ENCODE data around the gene SCN3B.
A peak's percentile ranks its signal among the peaks of the same experiment; 100 is the strongest.
"Not testable (repeated sequence)": the region's sequence is repeated elsewhere in the genome, so short reads cannot be mapped to it uniquely, and the experiment has no call there.

The SCN3B gene

GRCh38 chr11:123677510-123677909 lies 23.1 kb upstream of the SCN3B start:
- no peak overlapping the region for H3K27ac Mint-ChIP-seq

GRCh38 chr11:123674297-123674696 lies 19.9 kb upstream of the SCN3B start:
- peaks cover 27% of the 10 kb centered on the region for H3K27me3 Mint-ChIP-seq
- no peaks in the 10 kb centered on the region for H3K36me3 Mint-ChIP-seq
- no peak for ATAC-seq
- H3K4me1 Mint-ChIP-seq, result no peaks in the 10 kb centered on the region
- H3K27ac Mint-ChIP-seq, result no peak overlapping the region
- H3K4me3 Mint-ChIP-seq, result no peak overlapping the region
- H3K9me3 Mint-ChIP-seq, result no peaks in the 10 kb centered on the region

More at GRCh38 chr11:123677510-123677909, 23.1 kb upstream of the SCN3B start:
- Mint-ChIP-seq H3K27me3 (peaks cover 39% of the 10 kb centered on the region), H3K4me1 (no peaks in the 10 kb centered on the region), H3K4me3 (no peak overlapping the region), H3K36me3 (no peaks in the 10 kb centered on the region), H3K9me3 (no peaks in the 10 kb centered on the region)
- no peak for ATAC-seq

- H3K27me3 Mint-ChIP-seq, result peaks cover 27% of the 10 kb centered on the region
- no peak overlapping the region for H3K4me3 Mint-ChIP-seq
- no peaks in the 10 kb centered on the region for H3K4me1 Mint-ChIP-seq
Observed at GRCh38 chr11:123672568-123672967, 18.1 kb upstream of the SCN3B start.

GRCh38 chr11:123671534-123671933 lies 17.1 kb upstream of the SCN3B start:
- no peaks in the 10 kb centered on the region for H3K36me3 Mint-ChIP-seq
- ATAC-seq, result no peak
- H3K4me3 Mint-ChIP-seq, result no peak overlapping the region

More at GRCh38 chr11:123672568-123672967, 18.1 kb upstream of the SCN3B start:
- no peak for ATAC-seq
- no peaks in the 10 kb centered on the region for H3K36me3 Mint-ChIP-seq
- H3K9me3 Mint-ChIP-seq, result no peaks in the 10 kb centered on the region
- no peak overlapping the region for H3K27ac Mint-ChIP-seq

GRCh38 chr11:123670081-123670480 lies 15.7 kb upstream of the SCN3B start:
- no peaks in the 10 kb centered on the region for H3K9me3 Mint-ChIP-seq
- H3K4me1 Mint-ChIP-seq, result no peaks in the 10 kb centered on the region
- H3K27me3 Mint-ChIP-seq, result peaks cover 10% of the 10 kb centered on the region
- H3K36me3 Mint-ChIP-seq, result no peaks in the 10 kb centered on the region
- H3K27ac Mint-ChIP-seq, result no peak overlapping the region
- no peak overlapping the region for H3K4me3 Mint-ChIP-seq
- no peak for ATAC-seq

More at GRCh38 chr11:123671534-123671933, 17.1 kb upstream of the SCN3B start:
- no peaks in the 10 kb centered on the region for H3K4me1 Mint-ChIP-seq
- H3K27ac Mint-ChIP-seq, result no peak overlapping the region
- peaks cover 25% of the 10 kb centered on the region for H3K27me3 Mint-ChIP-seq
- no peaks in the 10 kb centered on the region for H3K9me3 Mint-ChIP-seq

- Mint-ChIP-seq H3K4me1 (no peaks in the 10 kb centered on the region), H3K9me3 (peaks cover 6% of the 10 kb centered on the region), H3K27me3 (no peaks in the 10 kb centered on the region), H3K4me3 (no peak overlapping the region), H3K27ac (no peak overlapping the region), H3K36me3 (peaks cover 5% of the 10 kb centered on the region)
- ATAC-seq, result no peak
Observed at GRCh38 chr11:123665306-123665705, 10.9 kb upstream of the SCN3B start.

GRCh38 chr11:123659965-123660364 lies 5.5 kb upstream of the SCN3B start:
- Mint-ChIP-seq H3K27me3 (peaks cover 16% of the 10 kb centered on the region), H3K36me3 (peaks cover 13% of the 10 kb centered on the region), H3K9me3 (peaks cover 27% of the 10 kb centered on the region), H3K4me1 (peaks cover 15% of the 10 kb centered on the region)
- H3K27ac Mint-ChIP-seq, H3K4me3 Mint-ChIP-seq: not testable (repeated sequence)
- peak; percentile 70 for ATAC-seq

GRCh38 chr11:123659311-123659710 lies 4.9 kb upstream of the SCN3B start:
- Mint-ChIP-seq H3K27me3 (peaks cover 20% of the 10 kb centered on the region), H3K4me3 (no peak overlapping the region)

GRCh38 chr11:123653827-123654565 lies 428 bp downstream of the SCN3B start:
- Mint-ChIP-seq H3K36me3 (peaks cover 6% of the 10 kb centered on the region), H3K9me3 (peaks cover 14% of the 10 kb centered on the region), H3K4me1 (peaks cover 12% of the 10 kb centered on the region), H3K4me3 (peak overlapping the region; percentile 42), H3K27ac (no peak overlapping the region), H3K27me3 (peaks cover 45% of the 10 kb centered on the region)
- ATAC-seq, result no peak

More at GRCh38 chr11:123659311-123659710, 4.9 kb upstream of the SCN3B start:
- Mint-ChIP-seq H3K36me3 (peaks cover 13% of the 10 kb centered on the region), H3K27ac (no peak overlapping the region), H3K9me3 (peaks cover 27% of the 10 kb centered on the region), H3K4me1 (peaks cover 18% of the 10 kb centered on the region)
- ATAC-seq, result no peak

- Mint-ChIP-seq H3K4me1 (peaks cover 6% of the 10 kb centered on the region), H3K36me3 (peaks cover under 1% of the 10 kb centered on the region), H3K4me3 (peak overlapping the region; percentile 42), H3K9me3 (peaks cover 9% of the 10 kb centered on the region), H3K27me3 (peaks cover 45% of the 10 kb centered on the region), H3K27ac (no peak overlapping the region)
- no peak for ATAC-seq
Observed at GRCh38 chr11:123653483-123653826, 969 bp downstream of the SCN3B start.

- no peak overlapping the region for H3K27ac Mint-ChIP-seq
- no peak for ATAC-seq
- peaks cover 45% of the 10 kb centered on the region for H3K27me3 Mint-ChIP-seq
- no peak overlapping the region for H3K4me3 Mint-ChIP-seq
- H3K4me1 Mint-ChIP-seq, result peaks cover 5% of the 10 kb centered on the region
- H3K36me3 Mint-ChIP-seq, result no peaks in the 10 kb centered on the region
- peaks cover under 1% of the 10 kb centered on the region for H3K9me3 Mint-ChIP-seq
Observed at GRCh38 chr11:123652599-123652998, 1.8 kb downstream of the SCN3B start.

GRCh38 chr11:123650901-123651300 lies 3.5 kb downstream of the SCN3B start:
- H3K27ac Mint-ChIP-seq, result no peak overlapping the region
- no peak overlapping the region for H3K4me3 Mint-ChIP-seq
- no peaks in the 10 kb centered on the region for H3K9me3 Mint-ChIP-seq
- peaks cover 50% of the 10 kb centered on the region for H3K27me3 Mint-ChIP-seq
- peaks cover 5% of the 10 kb centered on the region for H3K4me1 Mint-ChIP-seq
- ATAC-seq, result no peak
- no peaks in the 10 kb centered on the region for H3K36me3 Mint-ChIP-seq

- ATAC-seq, result no peak
- no peaks in the 10 kb centered on the region for H3K36me3 Mint-ChIP-seq
- H3K9me3 Mint-ChIP-seq, result no peaks in the 10 kb centered on the region
- H3K27ac Mint-ChIP-seq, result no peak overlapping the region
- no peak overlapping the region for H3K4me3 Mint-ChIP-seq
- peaks cover 41% of the 10 kb centered on the region for H3K27me3 Mint-ChIP-seq
- peaks cover 5% of the 10 kb centered on the region for H3K4me1 Mint-ChIP-seq
Observed at GRCh38 chr11:123645286-123645975, 9.0 kb downstream of the SCN3B start.

- Mint-ChIP-seq H3K4me1 (peaks cover 5% of the 10 kb centered on the region), H3K9me3 (no peaks in the 10 kb centered on the region), H3K27me3 (peaks cover 57% of the 10 kb centered on the region), H3K36me3 (no peaks in the 10 kb centered on the region), H3K27ac (no peak overlapping the region), H3K4me3 (no peak overlapping the region)
- no peak for ATAC-seq
Observed at GRCh38 chr11:123642435-123642834, 12.0 kb downstream of the SCN3B start.

GRCh38 chr11:123641495-123641840 lies 13.0 kb downstream of the SCN3B start:
- no peaks in the 10 kb centered on the region for H3K36me3 Mint-ChIP-seq
- H3K4me1 Mint-ChIP-seq, result peaks cover 5% of the 10 kb centered on the region
- peaks cover 60% of the 10 kb centered on the region for H3K27me3 Mint-ChIP-seq
- ATAC-seq, result no peak
- no peak overlapping the region for H3K4me3 Mint-ChIP-seq
- no peaks in the 10 kb centered on the region for H3K9me3 Mint-ChIP-seq
- no peak overlapping the region for H3K27ac Mint-ChIP-seq
